ENCODE measurements around the gene VSNL1.

The VSNL1 gene

GRCh38 chr2:17606851-17607250 lies 66.4 kb downstream of the VSNL1 start:
- TF ChIP-seq CTCF (IDR thresholded peaks at IDR 0.05; ENCODE audit: control insufficient read depth, extremely low read depth, insufficient read depth), result no peak
- no peak for DNase-seq (ENCODE audit: low read depth)
- no peak overlapping the region for H3K4me3 ChIP-seq (ENCODE audit: low read depth, low read length)

- DNase-seq (ENCODE audit: low read depth), result no peak
- TF ChIP-seq CTCF (IDR thresholded peaks at IDR 0.05; ENCODE audit: control insufficient read depth, extremely low read depth, insufficient read depth), result no peak
- H3K4me3 ChIP-seq (ENCODE audit: low read depth, low read length), result no peak overlapping the region
These were observed 66.9 kb downstream of the VSNL1 start for GRCh38 chr2:17607379-17607778.

- DNase-seq (ENCODE audit: low read depth), result no peak
- TF ChIP-seq CTCF (IDR thresholded peaks at IDR 0.05; ENCODE audit: control insufficient read depth, extremely low read depth, insufficient read depth), result no peak
- H3K4me3 ChIP-seq (ENCODE audit: low read depth, low read length), result no peak overlapping the region
These were observed 67.8 kb downstream of the VSNL1 start for GRCh38 chr2:17608251-17608650.

- DNase-seq (ENCODE audit: low read depth), result no peak
- no peak for TF ChIP-seq CTCF (IDR thresholded peaks at IDR 0.05; ENCODE audit: control insufficient read depth, extremely low read depth, insufficient read depth)
- H3K4me3 ChIP-seq (ENCODE audit: low read depth, low read length), result no peak overlapping the region
These were observed 70.0 kb downstream of the VSNL1 start for GRCh38 chr2:17610521-17610920.

- H3K4me3 ChIP-seq (ENCODE audit: low read depth, low read length), result no peak overlapping the region
- no peak for DNase-seq (ENCODE audit: low read depth)
- no peak for TF ChIP-seq CTCF (IDR thresholded peaks at IDR 0.05; ENCODE audit: control insufficient read depth, extremely low read depth, insufficient read depth)
These were observed 70.5 kb downstream of the VSNL1 start for GRCh38 chr2:17611036-17611435.

- H3K4me3 ChIP-seq (ENCODE audit: low read depth, low read length), result no peak overlapping the region
- no peak for DNase-seq (ENCODE audit: low read depth)
- TF ChIP-seq CTCF (IDR thresholded peaks at IDR 0.05; ENCODE audit: control insufficient read depth, extremely low read depth, insufficient read depth), result no peak
These were observed 73.9 kb downstream of the VSNL1 start for GRCh38 chr2:17614174-17614930.

GRCh38 chr2:17615147-17615546 lies 74.7 kb downstream of the VSNL1 start:
- no peak overlapping the region for H3K4me3 ChIP-seq (ENCODE audit: low read depth, low read length)
- no peak for DNase-seq (ENCODE audit: low read depth)
- TF ChIP-seq CTCF (IDR thresholded peaks at IDR 0.05; ENCODE audit: control insufficient read depth, extremely low read depth, insufficient read depth), result no peak

Measured in LNCaP clone FGC (cell line).